ENCODE data around the gene CNIH4. TPM values are rescaled to one million over a fixed set of nuclear protein-coding genes. Genes with fewer than 3 reads are reported as not detected.
"Not testable (repeated sequence)": the region's sequence is repeated elsewhere in the genome, so short reads cannot be mapped to it uniquely, and the experiment has no call there.

CNIH4 gene
- total RNA-seq (56.4 TPM), polyA plus RNA-seq (59.1 TPM)

DNA sequence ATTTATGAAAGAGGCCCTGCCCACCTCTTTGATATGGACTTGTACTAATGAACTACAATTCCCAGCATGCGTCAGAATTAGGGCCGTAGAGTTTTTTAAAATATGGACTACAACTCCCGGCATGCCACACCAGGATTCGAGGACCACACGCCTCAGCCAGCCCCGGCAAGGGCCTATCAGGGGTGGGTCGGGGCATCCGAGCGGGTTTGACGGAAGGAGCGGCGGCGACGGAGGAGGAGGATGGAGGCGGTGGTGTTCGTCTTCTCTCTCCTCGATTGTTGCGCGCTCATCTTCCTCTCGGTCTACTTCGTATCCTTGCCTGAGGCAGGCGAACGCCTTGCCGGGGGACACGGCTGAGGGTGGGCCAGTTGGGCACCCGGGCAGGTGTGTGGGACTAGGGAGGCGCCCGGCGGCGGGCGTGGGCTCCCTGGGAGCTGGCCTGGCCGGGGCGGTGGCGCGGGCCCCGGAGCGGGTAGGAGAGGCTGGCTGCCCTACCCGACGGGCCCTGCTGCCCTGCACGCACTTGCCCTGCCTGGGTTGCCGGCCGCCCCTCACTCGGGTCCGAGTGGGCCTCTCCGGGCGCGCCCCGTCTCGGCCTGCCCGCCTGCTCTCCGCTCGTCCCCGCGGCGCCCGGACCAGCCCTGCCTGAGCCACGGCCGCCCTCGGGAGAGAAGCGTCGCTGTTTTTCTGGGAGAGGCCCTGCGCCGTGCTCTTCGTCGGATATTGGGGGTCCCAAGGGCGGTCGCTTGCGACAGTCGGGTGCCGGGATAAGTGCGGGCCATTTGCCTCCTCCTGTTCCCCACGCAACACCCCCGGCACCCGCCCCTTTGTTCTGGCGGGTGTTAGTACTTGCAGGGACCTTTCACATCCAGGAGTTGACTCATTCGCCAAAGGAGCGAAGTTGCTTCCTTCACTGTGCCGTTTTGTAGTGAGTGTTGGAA, at the start of gene CNIH4:
CNIH4 (plus strand) TSS at position 195 of the 941 bp plus-strand sequence; CDS start at position 241, 46 bp downstream.
- H3K4me3 ChIP-seq (ENCODE audit: low read depth, low read length): peak within 1 kb of the TSS; percentile 72

DNA sequence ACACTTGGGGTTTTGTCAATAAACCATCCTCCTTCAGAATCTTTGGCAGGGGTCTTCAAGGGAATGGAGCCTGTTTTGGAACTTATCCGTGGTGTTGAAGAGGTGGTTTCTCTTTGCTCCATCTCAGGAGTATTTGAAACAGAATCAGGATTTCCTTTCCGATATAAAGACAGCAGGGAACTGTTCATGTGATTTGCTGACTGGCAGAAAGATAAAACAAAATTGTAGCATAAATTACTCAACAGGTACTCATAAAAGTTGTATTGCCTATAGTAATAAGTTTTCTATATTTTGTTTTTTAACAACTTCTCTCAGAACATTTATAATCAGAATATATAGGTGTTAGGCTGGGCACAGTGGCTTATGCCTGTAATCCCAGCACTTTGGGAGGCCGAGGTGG, 48.6 kb upstream of the CNIH4 start:
- H3K36me3 ChIP-seq (ENCODE audit: insufficient read depth): peaks cover 4% of the 10 kb centered on the region
- no peak overlapping the region for H3K4me3 ChIP-seq (ENCODE audit: low read depth, low read length)
- WGBS: 95% methylated on average over 3 of the region's 3 CpGs
- no peak overlapping the region for H3K27ac ChIP-seq (ENCODE audit: low read depth)
- DNase-seq (ENCODE audit: extremely low spot score): no peak
- no peaks in the 10 kb centered on the region for H3K4me1 ChIP-seq (ENCODE audit: insufficient read depth)

More for the DNA sequence above, at the start of gene CNIH4:
- WGBS: under 1% methylated on average over 78 of the region's 78 CpGs
- DNase-seq (ENCODE audit: extremely low spot score): peak; percentile 93
- Histone ChIP-seq H3K4me1 (ENCODE audit: insufficient read depth) (no peaks in the 10 kb centered on the region), H3K27ac (ENCODE audit: low read depth) (peak within 1 kb of the TSS; percentile 78), H3K36me3 (ENCODE audit: insufficient read depth) (no peaks in the 10 kb centered on the region)

DNA sequence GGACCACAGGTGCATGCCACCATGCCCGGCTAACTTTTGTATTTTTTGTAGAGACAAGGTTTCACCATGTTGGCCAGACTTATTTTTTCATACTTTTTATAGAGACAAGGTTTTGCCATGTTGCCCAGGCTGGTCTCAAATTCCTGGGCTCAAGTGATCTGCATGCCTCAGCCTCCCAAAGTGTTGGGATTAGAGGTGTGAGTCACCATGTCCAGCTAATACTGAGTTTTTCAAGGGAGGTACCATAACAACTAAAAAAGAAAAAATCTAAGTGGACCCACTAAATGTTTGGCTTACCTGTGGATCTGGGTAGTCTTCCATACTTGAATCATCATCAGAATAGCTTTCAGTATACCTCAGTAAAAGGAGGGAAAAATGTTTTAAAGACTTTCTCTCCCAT, 45.2 kb upstream of the CNIH4 start:
- H3K4me3 ChIP-seq (ENCODE audit: low read depth, low read length); H3K36me3 ChIP-seq (ENCODE audit: insufficient read depth); H3K4me1 ChIP-seq (ENCODE audit: insufficient read depth); DNase-seq (ENCODE audit: extremely low spot score); H3K27ac ChIP-seq (ENCODE audit: low read depth): not testable (repeated sequence)
- 100% methylated on average over 1 of the region's 1 CpG for WGBS

DNA sequence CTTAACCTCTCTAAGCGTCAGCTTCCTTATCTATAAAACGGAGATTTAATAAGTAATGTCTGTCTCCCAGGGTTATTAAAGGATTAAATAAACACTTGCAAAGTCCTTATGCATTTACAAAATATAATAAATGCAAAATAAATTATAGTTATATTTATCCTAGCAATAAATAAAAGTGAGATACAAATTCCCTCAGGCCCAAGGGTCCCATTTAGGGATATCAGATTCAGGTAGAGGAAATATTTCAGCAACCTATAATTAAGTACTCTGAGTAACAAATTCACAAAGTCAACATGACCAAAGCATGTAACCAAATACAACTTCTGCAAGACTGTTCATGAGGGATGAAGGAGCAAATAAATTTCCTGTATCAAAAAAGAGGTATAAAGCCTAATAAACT, 44.7 kb upstream of the CNIH4 start:
- no peaks in the 10 kb centered on the region for H3K36me3 ChIP-seq (ENCODE audit: insufficient read depth)
- 81% methylated on average over 2 of the region's 2 CpGs for WGBS

DNA sequence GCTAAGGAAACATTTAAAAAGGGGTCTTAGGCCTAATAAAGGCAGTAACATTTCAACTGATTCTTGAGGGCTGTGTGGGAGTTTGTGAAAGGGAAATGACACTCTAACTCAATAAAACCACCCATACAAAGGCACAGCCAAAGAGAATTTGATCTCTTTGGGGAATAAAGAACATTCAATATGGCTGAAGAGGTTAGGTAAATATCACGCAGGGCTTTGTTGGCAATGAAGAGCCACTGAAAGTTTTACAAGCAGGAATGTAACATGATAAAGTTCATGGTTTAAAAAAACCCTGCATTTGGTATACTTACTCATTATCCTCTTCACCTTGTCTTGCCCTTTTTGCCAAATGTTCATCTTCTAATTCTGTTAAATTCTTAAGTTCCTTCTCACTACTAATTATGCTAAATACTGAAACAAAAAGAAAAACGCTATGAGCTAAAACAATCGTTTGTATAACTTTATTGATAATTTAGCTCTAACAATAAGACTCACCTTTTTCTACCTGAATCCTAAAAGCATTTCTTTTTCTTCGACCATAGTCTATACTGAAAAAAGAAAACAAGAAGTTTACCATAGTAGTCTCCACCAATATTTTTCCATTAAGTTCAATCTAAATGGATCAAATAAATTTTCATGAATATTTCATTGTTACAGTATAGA, 39.2 kb upstream of the CNIH4 start:
- DNase-seq (ENCODE audit: extremely low spot score): no peak
- 83% methylated on average over 4 of the region's 4 CpGs for WGBS
- H3K27ac ChIP-seq (ENCODE audit: low read depth): no peak overlapping the region
- H3K36me3 ChIP-seq (ENCODE audit: insufficient read depth): no peaks in the 10 kb centered on the region
- H3K4me1 ChIP-seq (ENCODE audit: insufficient read depth): no peaks in the 10 kb centered on the region
- H3K4me3 ChIP-seq (ENCODE audit: low read depth, low read length): no peak overlapping the region

More for the DNA sequence above, 44.7 kb upstream of the CNIH4 start:
- H3K4me3 ChIP-seq (ENCODE audit: low read depth, low read length): no peak overlapping the region
- no peak overlapping the region for H3K27ac ChIP-seq (ENCODE audit: low read depth)
- no peak for DNase-seq (ENCODE audit: extremely low spot score)
- no peaks in the 10 kb centered on the region for H3K4me1 ChIP-seq (ENCODE audit: insufficient read depth)

DNA sequence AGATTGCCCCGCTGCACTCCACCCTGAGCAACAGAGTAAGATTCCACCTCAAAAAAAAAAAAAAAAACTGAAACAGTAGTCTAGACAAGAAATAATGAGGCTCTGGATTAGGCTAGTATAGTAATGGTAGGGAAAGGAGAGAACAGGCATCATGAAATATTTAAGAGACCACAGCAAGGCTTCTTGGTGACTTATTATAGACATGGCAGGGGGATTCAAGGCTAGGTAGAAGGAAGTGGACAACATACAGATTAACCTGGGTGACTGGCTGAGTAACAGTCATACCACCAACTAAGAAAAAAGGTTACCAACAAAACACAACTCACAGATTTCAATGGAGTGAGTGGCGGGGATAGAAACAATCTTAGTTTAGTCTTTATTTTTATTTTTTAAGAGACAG, 35.0 kb upstream of the CNIH4 start:
- no peak overlapping the region for H3K4me3 ChIP-seq (ENCODE audit: low read depth, low read length)
- H3K27ac ChIP-seq (ENCODE audit: low read depth): no peak overlapping the region
- H3K4me1 ChIP-seq (ENCODE audit: insufficient read depth): no peaks in the 10 kb centered on the region
- no peak for DNase-seq (ENCODE audit: extremely low spot score)
- H3K36me3 ChIP-seq (ENCODE audit: insufficient read depth): no peaks in the 10 kb centered on the region
- 97% methylated on average over 2 of the region's 2 CpGs for WGBS

DNA sequence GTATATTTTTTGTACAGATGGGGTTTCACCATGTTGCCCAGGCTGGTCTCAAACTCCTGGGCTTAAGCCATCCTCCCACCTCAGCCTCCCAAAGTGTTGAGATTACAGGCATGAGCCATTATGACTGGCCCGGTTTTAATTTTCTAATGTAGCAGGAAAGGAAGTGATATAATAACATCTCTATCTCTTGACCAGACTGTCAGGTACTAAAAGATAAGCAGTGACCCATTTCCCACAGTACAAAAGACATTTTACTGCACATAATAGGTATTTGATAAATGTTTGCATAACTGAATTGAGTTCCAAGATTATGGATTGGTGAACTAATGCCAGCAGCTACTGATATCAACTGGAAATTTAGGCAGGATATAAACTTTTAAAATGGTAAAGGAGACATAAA, 30.7 kb upstream of the CNIH4 start:
- Histone ChIP-seq H3K27ac (ENCODE audit: low read depth) (no peak overlapping the region), H3K4me1 (ENCODE audit: insufficient read depth) (no peaks in the 10 kb centered on the region), H3K36me3 (ENCODE audit: insufficient read depth) (no peaks in the 10 kb centered on the region), H3K4me3 (ENCODE audit: low read depth, low read length) (no peak overlapping the region)
- no peak for DNase-seq (ENCODE audit: extremely low spot score)
- 82% methylated on average over 1 of the region's 1 CpG for WGBS

DNA sequence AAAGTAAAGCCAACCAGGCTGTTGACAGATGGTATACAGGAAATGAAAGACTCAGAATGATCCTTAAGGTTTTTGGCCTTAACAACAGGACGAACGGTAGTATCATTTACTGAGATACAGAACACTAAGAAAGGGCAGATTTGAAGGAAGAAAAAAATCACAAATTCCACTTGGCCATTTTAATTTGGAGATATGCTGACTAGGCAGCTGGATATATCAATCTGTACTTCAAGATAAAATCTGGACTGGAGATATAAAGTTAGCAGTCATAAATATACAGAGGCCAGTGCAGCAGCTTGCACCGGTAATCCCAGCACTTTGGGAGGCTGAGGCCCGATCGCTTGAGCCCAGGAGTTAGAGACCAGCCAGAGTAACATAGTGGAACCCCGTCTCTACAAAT, 28.0 kb upstream of the CNIH4 start:
- no peak overlapping the region for H3K4me3 ChIP-seq (ENCODE audit: low read depth, low read length)
- H3K27ac ChIP-seq (ENCODE audit: low read depth): no peak overlapping the region
- H3K4me1 ChIP-seq (ENCODE audit: insufficient read depth): no peaks in the 10 kb centered on the region
- no peaks in the 10 kb centered on the region for H3K36me3 ChIP-seq (ENCODE audit: insufficient read depth)
- no peak for DNase-seq (ENCODE audit: extremely low spot score)
- 80% methylated on average over 6 of the region's 6 CpGs for WGBS

DNA sequence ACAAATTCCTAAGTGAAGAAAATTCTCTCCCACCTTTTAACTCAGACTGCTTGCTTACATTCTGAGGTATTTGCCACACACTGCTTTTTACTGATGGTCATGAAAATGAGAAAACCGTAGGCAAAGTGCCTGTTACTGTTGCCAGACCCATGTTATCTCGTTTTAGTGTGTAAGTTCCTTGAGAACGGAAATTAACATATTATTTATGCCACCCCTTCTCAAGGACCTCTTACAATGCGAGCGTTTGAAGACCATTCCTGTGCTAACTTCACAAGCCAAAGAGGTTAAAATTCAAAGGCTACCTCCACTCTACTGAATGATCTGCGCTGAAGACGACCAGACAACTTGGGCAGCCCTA, 27.2 kb upstream of the CNIH4 start:
- DNase-seq (ENCODE audit: extremely low spot score): no peak
- H3K4me3 ChIP-seq (ENCODE audit: low read depth, low read length): peak overlapping the region; percentile 79
- H3K27ac ChIP-seq (ENCODE audit: low read depth): no peak overlapping the region
- WGBS: under 1% methylated on average over 7 of the region's 7 CpGs
- H3K4me1 ChIP-seq (ENCODE audit: insufficient read depth): no peaks in the 10 kb centered on the region
- H3K36me3 ChIP-seq (ENCODE audit: insufficient read depth): no peaks in the 10 kb centered on the region

DNA sequence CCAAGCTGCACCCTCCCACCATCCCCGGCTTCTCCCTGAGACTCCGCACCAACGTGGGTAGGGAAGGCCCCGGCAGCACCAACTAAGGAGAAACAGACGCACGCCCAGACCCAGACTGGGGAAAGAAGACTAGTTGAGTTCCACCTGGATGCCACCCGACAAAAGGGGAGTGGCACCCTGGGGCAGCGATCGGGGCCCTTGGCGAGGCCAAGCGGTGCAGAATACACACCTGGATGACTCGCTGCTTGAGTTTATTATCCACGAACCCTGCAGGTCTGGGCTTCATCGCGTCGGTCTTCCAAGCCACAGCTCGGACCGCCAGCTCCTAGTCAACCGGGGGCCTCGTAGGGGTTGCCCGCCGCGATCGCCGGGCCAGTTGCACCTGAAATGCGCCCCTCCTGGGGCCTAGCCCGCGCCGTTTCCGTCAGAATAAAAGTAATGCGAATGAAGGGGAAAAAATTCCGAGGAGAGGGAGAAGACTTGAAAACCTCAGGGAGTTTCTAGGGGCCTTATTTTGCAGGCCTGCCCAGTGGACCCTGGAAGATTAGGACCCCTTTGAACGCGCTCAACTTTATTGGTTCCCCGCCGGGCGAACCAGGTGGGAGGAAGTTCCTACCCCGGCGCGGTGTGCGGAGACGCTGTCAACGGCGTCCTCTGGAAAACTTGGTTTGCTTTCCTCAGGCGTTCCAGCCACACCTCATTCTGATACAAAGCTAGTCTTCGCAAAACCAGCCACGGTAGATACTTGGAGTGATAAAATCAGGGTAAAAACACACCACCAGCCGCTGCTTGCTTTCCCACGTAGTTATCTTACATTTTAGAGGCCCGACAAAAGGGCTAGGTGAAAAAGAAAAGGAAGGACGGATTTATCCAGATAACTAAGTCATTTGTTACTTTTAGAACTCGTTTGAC, 26.6 kb upstream of the CNIH4 start, which contains the start of gene NVL:
NVL (minus strand) TSS at position 331 of the 912 bp plus-strand sequence; CDS start at position 286, 45 bp downstream.
- H3K36me3 ChIP-seq (ENCODE audit: insufficient read depth): no peaks in the 10 kb centered on the region
- under 1% methylated on average over 52 of the region's 52 CpGs for WGBS

DNA sequence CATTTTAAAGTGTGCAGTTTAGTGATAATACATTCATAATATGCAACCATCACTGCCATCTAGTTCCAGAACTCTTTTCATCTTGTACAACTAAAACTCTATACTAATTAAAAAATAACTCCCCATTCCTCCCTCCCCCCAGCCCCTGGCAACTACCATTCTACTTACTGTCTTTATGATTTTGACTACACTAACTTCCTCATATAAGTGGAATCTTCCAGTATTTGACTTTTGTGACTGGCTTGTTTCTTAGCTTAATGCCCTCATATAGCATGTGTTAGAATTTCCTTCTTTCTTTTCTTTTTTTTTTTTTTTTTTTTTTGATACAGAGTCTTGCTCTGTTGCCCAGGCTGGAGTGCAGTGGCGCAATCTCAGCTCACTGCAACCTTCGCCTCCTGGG, 25.4 kb upstream of the CNIH4 start:
- DNase-seq (ENCODE audit: extremely low spot score): no peak
- Histone ChIP-seq H3K27ac (ENCODE audit: low read depth) (no peak overlapping the region), H3K4me3 (ENCODE audit: low read depth, low read length) (no peak overlapping the region), H3K4me1 (ENCODE audit: insufficient read depth) (no peaks in the 10 kb centered on the region), H3K36me3 (ENCODE audit: insufficient read depth) (no peaks in the 10 kb centered on the region)
- WGBS: 97% methylated on average over 2 of the region's 2 CpGs

More for the DNA sequence above, 26.6 kb upstream of the CNIH4 start, which contains the start of gene NVL:
- no peaks in the 10 kb centered on the region for H3K4me1 ChIP-seq (ENCODE audit: insufficient read depth)
- peak; percentile 84 for DNase-seq (ENCODE audit: extremely low spot score)
- peak within 1 kb of the TSS; percentile 79 for H3K4me3 ChIP-seq (ENCODE audit: low read depth, low read length)
- H3K27ac ChIP-seq (ENCODE audit: low read depth): peak within 1 kb of the TSS; percentile 96

DNA sequence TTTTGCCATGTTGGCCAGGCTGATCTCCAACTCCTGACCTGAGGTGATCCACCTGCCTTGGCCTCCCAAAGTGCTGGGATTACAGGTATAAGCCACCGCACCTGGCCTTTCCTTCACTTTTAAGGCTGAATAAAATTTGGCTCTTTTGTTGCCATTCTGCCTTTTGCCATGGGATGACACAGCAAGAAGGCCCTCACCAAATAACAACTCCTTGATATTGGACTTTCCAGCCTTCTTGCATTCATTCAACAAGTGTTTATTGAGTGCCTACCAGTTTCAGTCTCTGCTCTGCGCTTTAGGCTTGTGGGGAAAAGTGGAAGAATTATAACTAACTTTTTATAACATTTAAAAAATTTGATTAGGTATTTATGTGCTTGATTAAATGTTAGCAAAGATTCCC, 24.9 kb upstream of the CNIH4 start:
- Histone ChIP-seq H3K36me3 (ENCODE audit: insufficient read depth) (no peaks in the 10 kb centered on the region), H3K27ac (ENCODE audit: low read depth) (no peak overlapping the region), H3K4me3 (ENCODE audit: low read depth, low read length) (no peak overlapping the region), H3K4me1 (ENCODE audit: insufficient read depth) (no peaks in the 10 kb centered on the region)
- DNase-seq (ENCODE audit: extremely low spot score): no peak
- 94% methylated on average over 2 of the region's 2 CpGs for WGBS

DNA sequence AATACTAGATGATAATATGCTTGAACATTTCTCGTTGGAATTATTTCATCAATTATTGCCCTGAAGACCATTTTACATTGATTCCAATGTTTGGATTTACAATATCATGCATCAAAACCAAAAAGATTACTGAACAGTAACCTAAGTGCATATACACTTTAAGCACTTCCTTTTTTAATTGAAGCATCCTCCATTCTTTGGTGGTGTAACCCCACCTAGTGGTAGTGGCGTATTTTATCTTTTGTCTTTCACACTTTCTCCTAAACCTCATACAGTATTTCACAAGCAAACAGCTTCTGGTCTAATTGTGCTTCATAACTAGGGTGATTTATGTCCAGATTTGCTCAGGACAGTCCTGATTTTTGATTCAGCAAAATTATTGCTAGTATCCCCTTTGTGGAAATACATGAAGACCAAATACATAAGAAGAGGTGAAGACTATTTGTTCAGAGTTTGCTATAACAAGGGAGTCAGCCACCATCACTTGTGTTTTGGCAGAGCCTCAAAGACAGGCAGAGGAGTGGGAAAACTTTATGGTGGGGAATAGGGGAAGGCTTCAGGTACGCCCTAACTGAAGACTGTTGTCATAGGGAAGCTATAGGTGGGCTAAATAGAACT, 23.3 kb upstream of the CNIH4 start:
- H3K4me3 ChIP-seq (ENCODE audit: low read depth, low read length): no peak overlapping the region
- peak; percentile 63 for DNase-seq (ENCODE audit: extremely low spot score)
- H3K36me3 ChIP-seq (ENCODE audit: insufficient read depth): no peaks in the 10 kb centered on the region
- no peaks in the 10 kb centered on the region for H3K4me1 ChIP-seq (ENCODE audit: insufficient read depth)
- 18% methylated on average over 3 of the region's 3 CpGs for WGBS
- H3K27ac ChIP-seq (ENCODE audit: low read depth): no peak overlapping the region
